Tongue (tissue), 2 donors: ENCODE measurements around the gene PPIC. TPM values are rescaled to one million over a fixed set of nuclear protein-coding genes. Genes with fewer than 3 reads are reported as not detected.

Source experiments
- DNase-seq: peaks from one replicate; pipeline ENCODE4 v3.0.0-alpha.2; 2015
- total RNA-seq: library from RNA; depleted of rRNA; stranded (reverse); fragments of >200 nt; gene quantifications from one replicate; pipeline ENCODE4 v1.2.3, GENCODE V29; 2014

The PPIC gene
- total RNA-seq, result 42.9 TPM

- peak; percentile 89 for DNase-seq
Measured at GRCh38 chr5:123036391-123037103, at the start of gene PPIC. Gene PPIC (minus strand): TSS chr5:123036725. CDS start chr5:123036625, 100 bp downstream.

- no peak for DNase-seq
Measured at GRCh38 chr5:123085638-123086286, 49.2 kb upstream of the PPIC start.

- no peak for DNase-seq
Measured at GRCh38 chr5:123084730-123085605, 48.4 kb upstream of the PPIC start.

- DNase-seq, result no peak
Measured at GRCh38 chr5:123083298-123083697, 46.8 kb upstream of the PPIC start.

- no peak for DNase-seq
Measured at GRCh38 chr5:123080215-123080614, 43.7 kb upstream of the PPIC start.

GRCh38 chr5:123075521-123076163 lies 39.1 kb upstream of the PPIC start:
- DNase-seq, result no peak

GRCh38 chr5:123068368-123068938 lies 31.9 kb upstream of the PPIC start:
- peak; percentile 67 for DNase-seq

GRCh38 chr5:123066016-123066415 lies 29.5 kb upstream of the PPIC start:
- no peak for DNase-seq

GRCh38 chr5:123059455-123059854 lies 22.9 kb upstream of the PPIC start:
- DNase-seq, result no peak

GRCh38 chr5:123051206-123051605 lies 14.7 kb upstream of the PPIC start:
- no peak for DNase-seq

- DNase-seq, result no peak
Measured at GRCh38 chr5:123047706-123048105, 11.2 kb upstream of the PPIC start.

- no peak for DNase-seq
Measured at GRCh38 chr5:123046222-123046621, 9.7 kb upstream of the PPIC start.

GRCh38 chr5:123044926-123045617 lies 8.5 kb upstream of the PPIC start:
- DNase-seq, result no peak

GRCh38 chr5:123039673-123040072 lies 3.1 kb upstream of the PPIC start:
- no peak for DNase-seq

GRCh38 chr5:123037104-123037418 lies 536 bp upstream of the PPIC start:
- no peak for DNase-seq

GRCh38 chr5:123035918-123036390 lies 571 bp downstream of the PPIC start:
- peak; percentile 57 for DNase-seq

GRCh38 chr5:123035360-123035917 lies 1.1 kb downstream of the PPIC start:
- DNase-seq, result peak; percentile 34

- DNase-seq, result no peak
Measured at GRCh38 chr5:123033157-123033671, 3.3 kb downstream of the PPIC start.

- no peak for DNase-seq
Measured at GRCh38 chr5:123028222-123028621, 8.3 kb downstream of the PPIC start.

GRCh38 chr5:123014689-123015088 lies 21.8 kb downstream of the PPIC start:
- no peak for DNase-seq

- peak; percentile 10 for DNase-seq
Measured at GRCh38 chr5:123012321-123012720, 24.2 kb downstream of the PPIC start.
